GM21423 (cell line): ENCODE results near the gene RTEL1.
A peak's percentile ranks its signal among the peaks of the same experiment; 100 is the strongest.
"Not testable (repeated sequence)": the region's sequence is repeated elsewhere in the genome, so short reads cannot be mapped to it uniquely, and the experiment has no call there.

Experiments
- ATAC-seq: cut with Tn5 transposase; IDR thresholded peaks from one replicate; pipeline ENCODE4 v1.9.1; 2021; ENCODE audit warnings: mild to moderate bottlenecking, moderate library complexity; ENCODE audit not compliant: unreplicated experiment

The RTEL1 gene, protein sequence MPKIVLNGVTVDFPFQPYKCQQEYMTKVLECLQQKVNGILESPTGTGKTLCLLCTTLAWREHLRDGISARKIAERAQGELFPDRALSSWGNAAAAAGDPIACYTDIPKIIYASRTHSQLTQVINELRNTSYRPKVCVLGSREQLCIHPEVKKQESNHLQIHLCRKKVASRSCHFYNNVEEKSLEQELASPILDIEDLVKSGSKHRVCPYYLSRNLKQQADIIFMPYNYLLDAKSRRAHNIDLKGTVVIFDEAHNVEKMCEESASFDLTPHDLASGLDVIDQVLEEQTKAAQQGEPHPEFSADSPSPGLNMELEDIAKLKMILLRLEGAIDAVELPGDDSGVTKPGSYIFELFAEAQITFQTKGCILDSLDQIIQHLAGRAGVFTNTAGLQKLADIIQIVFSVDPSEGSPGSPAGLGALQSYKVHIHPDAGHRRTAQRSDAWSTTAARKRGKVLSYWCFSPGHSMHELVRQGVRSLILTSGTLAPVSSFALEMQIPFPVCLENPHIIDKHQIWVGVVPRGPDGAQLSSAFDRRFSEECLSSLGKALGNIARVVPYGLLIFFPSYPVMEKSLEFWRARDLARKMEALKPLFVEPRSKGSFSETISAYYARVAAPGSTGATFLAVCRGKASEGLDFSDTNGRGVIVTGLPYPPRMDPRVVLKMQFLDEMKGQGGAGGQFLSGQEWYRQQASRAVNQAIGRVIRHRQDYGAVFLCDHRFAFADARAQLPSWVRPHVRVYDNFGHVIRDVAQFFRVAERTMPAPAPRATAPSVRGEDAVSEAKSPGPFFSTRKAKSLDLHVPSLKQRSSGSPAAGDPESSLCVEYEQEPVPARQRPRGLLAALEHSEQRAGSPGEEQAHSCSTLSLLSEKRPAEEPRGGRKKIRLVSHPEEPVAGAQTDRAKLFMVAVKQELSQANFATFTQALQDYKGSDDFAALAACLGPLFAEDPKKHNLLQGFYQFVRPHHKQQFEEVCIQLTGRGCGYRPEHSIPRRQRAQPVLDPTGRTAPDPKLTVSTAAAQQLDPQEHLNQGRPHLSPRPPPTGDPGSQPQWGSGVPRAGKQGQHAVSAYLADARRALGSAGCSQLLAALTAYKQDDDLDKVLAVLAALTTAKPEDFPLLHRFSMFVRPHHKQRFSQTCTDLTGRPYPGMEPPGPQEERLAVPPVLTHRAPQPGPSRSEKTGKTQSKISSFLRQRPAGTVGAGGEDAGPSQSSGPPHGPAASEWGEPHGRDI (N-terminal part only)

DNA sequence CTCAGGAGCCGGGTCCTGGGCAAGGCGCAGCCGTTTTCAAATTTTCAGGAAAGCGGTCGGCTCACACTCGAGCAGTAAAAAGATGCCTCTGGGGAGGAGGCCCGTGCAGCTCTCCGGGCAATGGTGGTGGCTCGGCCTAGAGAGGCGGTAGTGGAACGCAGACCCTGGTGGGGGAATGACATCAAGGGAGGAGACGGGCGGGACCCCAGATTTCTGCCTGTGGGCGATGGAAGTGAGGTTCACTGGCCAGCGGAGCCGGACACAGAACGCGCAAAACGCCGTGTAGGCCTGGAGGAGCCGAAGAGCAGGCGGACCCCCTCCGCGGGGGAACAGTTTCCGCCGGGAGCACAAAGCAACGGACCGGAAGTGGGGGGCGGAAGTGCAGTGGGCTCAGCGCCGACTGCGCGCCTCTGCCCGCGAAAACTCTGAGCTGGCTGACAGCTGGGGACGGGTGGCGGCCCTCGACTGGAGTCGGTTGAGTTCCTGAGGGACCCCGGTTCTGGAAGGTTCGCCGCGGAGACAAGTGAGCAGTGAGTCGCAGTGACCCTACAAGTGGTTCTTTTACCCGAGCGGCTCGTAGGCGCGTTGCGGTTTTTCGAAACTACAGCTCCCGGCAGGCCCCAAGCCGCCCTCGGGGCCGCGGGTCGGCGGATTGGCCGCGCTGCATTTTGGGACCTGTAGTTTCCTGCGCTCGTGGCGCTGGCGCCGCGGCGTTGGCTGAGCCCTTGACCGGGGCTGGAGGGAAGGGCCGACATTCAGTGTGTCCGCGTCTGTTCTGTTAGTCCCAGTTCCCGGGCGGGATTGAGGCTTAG is at the start of gene RTEL1:
RTEL1 (plus strand) TSS at position 376 of the 812 bp plus-strand sequence. CDS start 1,091 bp downstream, outside the sequence.
- ATAC-seq = peak; percentile 88

DNA sequence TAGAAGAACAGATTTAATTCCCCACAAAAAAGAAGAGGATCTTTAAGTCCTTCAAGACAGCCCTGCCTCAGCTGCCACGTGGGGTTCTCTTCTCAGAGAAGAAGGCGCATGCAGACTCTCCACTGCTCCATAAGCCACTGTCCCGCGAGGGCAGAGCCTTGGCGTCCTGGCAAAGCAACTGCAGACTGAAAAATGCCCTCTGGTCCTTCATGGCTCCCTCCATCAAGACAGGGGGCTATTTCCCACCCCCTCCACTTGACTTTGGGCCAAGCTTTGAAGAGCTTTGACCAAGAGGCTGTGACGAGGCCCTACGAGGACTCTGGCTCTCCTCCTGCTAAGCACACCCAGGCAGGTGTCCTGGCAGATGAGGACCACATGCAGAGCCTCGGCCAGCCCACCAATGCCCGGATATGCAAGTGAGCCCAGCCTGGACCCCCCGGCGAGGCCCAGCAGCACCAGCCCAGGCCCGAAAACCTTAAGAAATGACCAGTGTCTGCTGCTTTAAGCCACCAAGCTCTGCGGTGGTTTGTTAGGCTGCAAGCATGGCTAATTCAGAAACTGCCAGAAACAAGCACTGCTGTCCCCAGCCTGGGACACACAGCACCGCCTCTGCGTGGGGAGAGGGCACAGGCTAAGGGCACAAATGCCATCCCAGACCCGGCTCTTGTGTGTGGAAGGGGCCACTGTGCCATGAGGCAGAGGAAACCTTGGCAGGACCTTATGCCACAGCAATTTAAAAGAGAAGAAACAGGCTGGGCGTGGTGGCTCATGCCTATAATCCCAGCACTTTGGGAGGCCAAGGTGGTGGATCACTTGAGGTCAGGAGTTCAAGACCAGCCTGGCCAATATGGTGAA is 47.3 kb upstream of the RTEL1 start:
- no peak for ATAC-seq

DNA sequence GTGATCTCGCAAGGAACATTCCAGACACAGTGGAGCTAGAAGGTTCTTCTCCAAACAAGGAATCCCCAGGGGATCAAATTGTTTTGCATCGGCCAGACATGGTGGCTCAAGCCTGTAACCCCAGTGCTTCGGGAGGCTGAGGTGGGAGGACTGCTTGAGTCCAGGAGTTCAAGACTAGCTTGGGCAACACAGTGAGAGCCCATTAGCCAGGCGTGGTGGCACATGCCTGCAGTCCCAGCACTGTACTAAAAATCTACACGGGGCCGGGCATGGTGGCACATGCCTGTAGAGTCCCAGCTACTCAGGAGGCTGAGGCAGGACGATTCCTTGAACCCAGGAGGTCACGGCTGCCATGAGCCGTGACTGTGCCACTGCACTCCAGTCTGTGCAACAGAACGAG is 46.5 kb upstream of the RTEL1 start:
- ATAC-seq = no peak

DNA sequence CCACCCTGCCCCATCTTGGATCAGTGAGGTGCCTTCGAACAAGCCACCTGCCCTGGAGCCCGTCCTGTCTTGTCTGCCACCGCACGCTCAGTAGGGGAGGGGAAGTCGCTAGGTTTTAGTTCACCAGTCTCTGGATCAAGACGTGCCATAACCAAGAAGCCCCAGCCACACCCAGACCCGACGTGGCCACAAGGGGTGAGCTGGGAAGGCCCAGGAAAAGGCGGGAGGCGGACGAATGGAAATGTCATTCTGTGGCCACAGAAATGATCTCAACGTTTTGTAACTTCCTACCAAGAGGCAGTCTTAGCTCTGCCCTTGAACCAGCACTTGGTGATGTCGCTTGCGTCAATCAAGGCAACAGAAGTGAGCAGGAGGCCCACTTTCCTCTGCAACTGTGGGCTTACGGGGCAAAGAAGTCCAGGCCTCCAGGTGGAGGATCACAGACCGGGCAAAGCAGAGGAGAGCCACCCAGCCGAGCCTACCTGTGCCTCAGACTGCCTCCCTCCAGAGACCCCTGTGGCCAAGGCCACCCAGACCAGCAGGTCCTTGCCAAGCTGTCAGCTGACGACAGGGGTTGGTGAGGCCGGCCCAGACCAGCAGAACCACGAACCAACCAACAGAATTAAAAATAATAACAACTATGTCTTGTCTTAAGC is 45.7 kb upstream of the RTEL1 start:
- no peak for ATAC-seq

DNA sequence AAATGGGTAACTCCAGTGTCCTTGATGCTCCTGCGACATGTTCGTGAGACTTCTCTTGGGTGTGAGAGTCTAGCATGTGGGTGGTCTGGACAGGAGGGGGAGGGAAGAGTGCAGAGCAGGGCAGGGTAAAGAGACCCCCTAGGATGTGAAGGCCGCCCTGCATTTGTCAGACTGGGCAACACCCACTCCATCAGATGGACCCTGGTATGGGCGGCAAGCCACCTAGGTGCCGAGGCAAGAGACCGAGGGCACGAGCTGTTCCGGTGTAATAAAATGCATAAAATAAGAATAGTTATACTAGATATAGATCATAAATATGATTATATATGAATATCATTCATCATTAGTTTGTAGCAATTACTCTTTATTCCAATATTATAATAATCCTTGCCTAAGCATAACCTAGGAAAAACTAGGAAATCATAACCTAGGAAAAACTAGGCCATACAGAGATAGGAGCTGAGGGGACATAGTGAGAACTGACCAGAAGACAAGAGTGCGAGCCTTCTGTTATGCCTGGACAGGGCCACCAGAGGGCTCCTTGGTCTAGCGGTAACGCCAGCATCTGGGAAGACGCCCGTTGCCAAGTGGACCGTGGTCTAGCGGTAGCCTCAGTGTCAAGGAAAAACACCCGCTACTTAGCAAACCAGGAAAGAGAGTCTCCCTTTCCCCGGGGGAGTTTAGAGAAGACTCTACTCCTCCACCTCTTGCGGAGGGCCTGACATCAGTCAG is 44.1 kb upstream of the RTEL1 start:
- ATAC-seq = not testable (repeated sequence)

DNA sequence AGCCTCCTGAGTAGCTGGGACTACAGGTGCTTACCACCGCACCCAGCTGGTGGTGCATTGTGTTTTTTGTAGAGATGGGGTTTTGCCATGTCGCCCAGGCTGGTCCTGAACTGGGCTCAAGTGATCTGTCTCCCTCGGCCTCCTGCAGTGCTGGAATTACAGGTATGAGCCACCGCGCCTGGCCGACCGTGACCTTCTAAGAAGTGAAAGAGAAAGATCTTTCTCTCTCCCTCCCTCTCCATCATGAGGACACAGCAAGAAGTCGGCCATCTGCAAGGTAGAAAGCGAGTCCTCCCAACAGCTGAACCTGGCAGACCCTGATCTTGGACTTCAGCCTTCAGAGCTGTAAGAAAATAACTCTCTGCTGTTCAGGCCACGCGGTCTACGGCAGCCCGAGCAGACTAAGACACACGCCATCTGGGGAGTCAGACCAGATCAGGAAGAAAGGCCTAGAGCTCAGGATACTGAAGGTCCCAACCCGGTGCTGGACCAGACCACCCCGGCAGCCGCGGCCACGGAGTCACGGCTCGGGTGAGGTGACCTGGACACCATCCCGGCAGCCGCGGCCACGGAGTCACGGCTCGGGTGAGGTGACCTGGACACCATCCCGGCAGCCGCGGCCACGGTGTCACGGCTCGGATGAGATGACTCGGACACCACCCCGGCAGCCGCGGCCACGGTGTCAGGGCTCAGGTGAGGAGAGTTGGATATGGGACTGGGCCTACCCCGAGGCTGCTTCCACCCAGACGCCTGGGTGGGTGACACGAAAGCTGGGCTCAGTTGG is 40.8 kb upstream of the RTEL1 start:
- no peak for ATAC-seq

DNA sequence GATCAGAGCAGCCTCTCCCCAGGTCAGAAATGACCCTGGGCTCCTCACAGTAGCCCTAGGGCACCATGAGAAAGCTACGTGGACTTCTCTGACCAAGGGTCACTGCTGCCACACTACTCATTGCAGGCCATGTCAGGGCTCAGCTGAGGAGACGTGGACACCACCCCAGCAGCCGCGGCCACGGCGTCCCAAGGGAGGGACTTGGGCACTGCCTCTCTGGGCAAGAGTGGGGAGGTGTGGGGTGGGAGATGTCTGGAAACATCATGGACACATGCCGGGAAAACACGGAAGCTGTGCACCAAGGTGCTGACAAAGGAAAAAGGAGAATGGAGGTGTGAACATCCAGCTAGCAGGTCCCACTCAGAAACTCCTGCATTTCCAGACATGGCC is 40.2 kb upstream of the RTEL1 start:
- ATAC-seq = no peak

DNA sequence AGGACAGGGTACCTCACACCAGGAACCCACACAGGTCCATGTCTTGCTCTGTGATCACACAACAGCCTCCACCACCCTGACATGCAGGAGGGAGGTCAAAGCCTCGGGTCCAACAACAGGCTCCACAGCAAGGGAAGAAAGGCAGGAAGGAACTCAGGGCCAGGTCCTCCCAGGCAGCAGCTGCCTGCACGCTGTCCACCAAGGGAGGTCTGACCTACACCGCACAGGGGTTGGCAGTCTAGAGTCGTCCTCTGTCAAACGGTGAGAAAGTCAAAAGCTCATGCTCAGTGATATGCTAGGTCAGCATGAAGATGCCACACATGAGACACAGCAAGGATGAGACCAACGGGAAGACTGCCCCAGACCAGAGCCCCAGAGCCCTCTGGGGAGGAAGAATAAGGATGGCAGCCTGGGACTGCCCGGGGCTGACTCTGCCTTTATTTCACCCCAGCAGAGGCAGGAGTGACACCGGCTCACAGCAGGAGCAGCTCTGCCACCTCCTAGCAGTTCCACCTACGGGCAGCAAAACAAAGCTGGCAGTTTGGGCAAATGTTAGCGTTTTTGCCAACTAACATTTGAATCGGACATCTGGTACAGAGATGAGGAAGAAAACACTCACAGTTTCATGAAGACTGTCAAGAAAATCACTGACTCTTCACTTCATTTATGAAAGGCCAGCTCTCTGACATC is 39.7 kb upstream of the RTEL1 start:
- no peak for ATAC-seq

DNA sequence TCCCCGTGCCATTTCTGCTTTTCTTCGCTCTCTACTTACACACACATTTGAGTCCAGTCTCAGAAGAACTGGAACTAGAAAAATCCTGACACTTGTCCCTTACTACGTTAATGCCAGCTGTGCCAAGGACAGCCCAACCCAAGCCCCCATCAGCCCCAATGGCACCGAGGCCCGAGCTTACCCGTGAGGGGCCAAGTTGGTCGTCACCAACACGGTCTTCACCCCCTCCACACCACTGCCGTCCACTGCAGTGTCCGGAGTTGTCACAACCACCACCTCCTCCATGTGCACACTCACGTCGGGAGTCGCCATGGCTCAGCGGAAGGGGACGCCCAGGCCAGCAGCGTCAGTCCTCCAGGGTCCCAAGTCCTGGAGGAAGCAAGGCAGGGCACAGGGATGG is 39.0 kb upstream of the RTEL1 start:
- no peak for ATAC-seq

DNA sequence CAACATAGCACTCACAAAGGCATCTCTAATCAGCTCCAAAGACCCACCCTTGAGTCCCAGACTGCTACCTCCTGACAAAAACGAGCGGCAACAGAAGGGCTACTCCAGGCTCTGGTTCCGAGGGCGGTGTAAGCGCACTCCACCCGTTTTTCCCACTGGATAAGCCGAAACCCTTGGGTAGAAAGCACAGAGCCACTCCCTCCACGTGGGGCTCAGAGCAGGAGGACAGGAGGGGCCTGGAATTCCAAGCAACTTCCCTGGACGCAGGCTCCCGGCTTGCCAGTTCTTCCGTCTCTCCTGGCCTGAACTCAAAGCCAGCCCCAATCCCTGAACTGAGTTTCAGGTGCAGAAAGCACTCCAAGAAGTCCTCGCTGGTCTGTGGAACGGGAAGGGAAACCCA is 38.6 kb upstream of the RTEL1 start:
- no peak for ATAC-seq

DNA sequence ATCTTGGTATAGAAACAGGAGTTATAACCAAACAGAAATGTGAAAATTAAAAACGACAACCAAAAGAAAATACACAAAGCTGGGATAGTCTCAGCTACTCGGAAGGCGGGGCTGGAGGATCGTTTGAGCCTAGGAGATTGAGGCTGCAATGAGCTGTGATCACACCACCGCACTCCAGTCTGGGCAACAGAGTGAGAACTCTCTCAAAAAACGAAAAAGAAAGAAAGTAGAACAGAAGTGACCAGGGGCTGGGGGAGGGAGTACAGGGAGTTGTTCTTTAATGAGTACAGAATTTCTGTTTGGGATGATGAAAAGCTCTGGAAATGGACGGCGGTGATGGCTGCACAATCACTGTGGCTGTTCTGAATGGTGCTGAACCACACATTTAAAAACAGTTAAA is 37.1 kb upstream of the RTEL1 start:
- no peak for ATAC-seq

DNA sequence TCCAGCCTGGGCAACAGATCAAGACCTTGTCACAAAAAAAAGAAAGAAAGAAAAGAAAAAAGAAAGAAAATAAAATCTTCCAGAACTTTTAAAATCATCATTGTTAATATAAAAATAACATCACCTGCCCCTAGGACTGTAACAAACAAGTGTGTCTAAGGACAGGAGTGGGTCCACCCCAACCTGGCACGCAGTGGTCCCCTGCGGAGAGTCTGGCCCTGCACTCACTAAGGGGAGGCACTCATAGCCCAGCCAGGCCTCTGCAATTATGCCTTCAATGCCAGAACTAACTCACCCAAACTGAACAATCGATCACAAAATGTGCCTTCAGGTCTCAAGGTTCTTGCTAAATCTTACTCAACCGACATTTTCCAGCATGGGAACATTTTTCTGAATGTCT is 36.0 kb upstream of the RTEL1 start:
- no peak for ATAC-seq

DNA sequence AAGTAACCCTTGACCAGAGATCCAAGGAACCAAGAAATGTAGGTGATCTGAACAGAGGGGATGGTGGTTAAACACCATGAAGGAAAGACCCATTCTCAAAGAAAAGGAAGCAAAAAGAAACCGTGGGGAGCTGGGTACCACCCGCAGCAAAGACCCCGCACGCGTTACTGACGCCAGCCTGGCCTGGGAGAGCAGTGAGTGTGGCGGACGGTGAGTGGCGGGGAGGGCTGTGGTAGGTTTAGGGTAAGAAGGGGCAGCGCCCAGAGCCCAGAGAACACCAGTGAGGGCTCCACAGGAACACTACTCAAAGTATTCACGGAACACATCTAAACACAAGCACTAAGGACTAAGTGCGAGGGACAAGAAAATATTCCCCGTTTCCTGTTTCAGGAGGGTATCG is 35.4 kb upstream of the RTEL1 start:
- no peak for ATAC-seq

DNA sequence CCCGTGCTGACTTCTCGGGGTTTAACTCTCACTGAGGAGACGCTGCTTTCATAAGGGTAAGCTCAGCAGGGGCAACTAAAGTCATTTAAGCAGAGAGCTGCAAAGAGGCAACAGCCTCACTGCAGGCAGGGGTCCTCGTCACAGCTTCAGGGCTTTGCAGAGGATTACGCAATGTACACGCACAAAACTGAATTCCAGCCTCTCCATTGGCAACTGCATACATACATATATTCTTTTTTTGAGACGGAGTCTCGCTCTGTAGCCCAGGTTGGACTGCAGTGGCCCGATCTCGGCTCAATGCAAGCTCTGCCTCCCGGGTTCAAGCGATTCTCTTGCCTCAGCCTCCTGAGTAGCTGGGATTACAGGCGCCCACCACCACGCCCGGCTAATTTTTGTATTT is 33.6 kb upstream of the RTEL1 start:
- ATAC-seq = no peak

DNA sequence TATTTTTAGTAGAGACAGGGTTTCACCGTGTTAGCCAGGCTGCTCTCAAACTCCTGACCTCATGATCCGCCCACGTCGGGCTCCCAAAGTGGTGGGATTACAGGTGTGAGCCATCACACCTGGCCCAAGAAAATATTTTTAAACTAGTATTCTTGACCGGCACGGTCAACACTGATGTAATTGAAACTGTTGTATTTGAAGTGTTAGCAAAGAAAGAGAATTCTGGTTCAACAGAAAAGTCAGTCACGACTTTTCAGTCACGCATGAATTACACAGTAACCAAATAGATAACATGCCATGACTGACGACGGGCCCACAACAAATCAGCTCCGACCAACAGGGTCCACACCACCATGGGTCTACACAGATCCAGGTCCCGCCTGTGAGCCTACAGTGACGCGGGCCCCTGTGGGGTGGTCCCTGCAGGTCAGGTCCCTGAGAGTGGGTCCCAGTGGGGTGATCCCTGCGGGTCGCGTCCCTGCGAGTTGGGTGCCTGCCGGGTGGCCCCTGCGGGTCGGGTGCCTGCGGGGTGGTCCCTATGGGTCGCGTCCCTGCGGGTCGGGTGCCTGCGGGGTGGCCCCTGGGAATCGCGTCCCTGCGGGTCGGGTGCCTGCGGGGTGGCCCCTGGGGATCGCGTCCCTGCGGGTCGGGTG is 32.2 kb upstream of the RTEL1 start:
- no peak for ATAC-seq

DNA sequence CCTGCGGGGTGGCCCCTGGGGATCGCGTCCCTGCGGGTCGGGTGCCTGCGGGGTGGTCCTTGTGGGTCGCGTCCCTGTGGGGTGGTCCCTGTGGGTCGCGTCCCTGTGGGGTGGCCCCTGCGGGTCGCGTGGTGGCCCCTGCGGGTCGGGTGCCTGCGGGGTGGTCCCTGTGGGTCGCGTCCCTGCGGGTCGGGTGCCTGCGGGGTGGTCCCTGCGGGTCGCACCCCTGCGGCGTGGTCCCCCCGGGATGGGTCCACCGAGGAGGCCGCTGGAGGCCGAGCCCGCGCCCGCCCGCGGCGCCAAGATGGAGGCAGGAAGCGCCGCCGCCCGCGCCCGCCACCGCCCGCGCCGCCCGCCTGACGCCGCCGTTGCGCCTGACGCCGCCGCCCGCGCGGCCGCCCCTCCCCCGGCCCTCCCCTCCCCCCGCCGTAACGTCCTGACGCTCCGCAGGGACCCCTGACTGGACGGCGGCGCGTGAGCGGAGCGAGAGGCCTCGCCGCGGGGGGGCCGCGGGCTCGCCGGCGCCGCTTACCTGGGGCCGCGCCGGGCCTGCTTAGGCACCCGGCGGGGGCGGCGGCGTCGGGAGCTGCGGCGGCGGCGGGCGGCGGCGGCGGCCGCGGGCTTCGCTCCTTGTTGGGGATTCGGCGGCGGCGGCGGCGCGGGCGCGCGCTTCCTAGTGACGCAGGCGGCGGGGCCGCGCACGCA is 31.5 kb upstream of the RTEL1 start, which contains the start of gene GMEB2:
GMEB2 (minus strand) TSS at position 678 of the 705 bp plus-strand sequence. CDS start 7,704 bp downstream, outside the sequence.
- peak; percentile 41 for ATAC-seq
